Lower lobe of right lung (tissue), 2 donors: Measurements from ENCODE around the gene MRPL14. TPM values are rescaled to one million over a fixed set of nuclear protein-coding genes. Genes with fewer than 3 reads are reported as not detected.

Experiments
- ATAC-seq, 2 donors: fragments of 200-7000 bp; cut with Tn5 transposase; one replicate each; pipeline ENCODE4 v1.9.1; 2020 to 2022; ENCODE audit warnings: mild to moderate bottlenecking in 2 of 2, moderate library complexity in 2 of 2
- DNase-seq: peaks from one replicate; pipeline ENCODE4 v3.0.0-alpha.2; 2020
- H3K27ac ChIP-seq: fragments of 200-600 bp; one replicate; pipeline ENCODE4 v1.8.0; 2022
- H3K27me3 ChIP-seq: fragments of 200-600 bp; one replicate; pipeline ENCODE4 v1.8.0; 2022; ENCODE audit warnings: low read depth
- H3K36me3 ChIP-seq: fragments of 200-600 bp; one replicate; pipeline ENCODE4 v1.8.0; 2022; ENCODE audit warnings: mild to moderate bottlenecking
- H3K4me1 ChIP-seq: fragments of 200-600 bp; one replicate; pipeline ENCODE4 v1.8.0; 2022
- H3K4me3 ChIP-seq: fragments of 200-600 bp; one replicate; pipeline ENCODE4 v1.8.0; 2022; ENCODE audit warnings: mild to moderate bottlenecking
- H3K9me3 ChIP-seq: fragments of 200-600 bp; one replicate; pipeline ENCODE4 v1.8.0; 2022
- intact Hi-C: fragments of 100-400 bp; cut with DNase I; formaldehyde crosslinking; loops from one replicate; pipeline ENCODE4 v1.11.0; 2022
- total RNA-seq: library from RNA; stranded (reverse); fragmentation: NEBNext Ultra II Directional; extraction: Animal tissue kit (Norgen Biotek cat#: 25700); gene quantifications from one replicate; pipeline ENCODE4 v1.2.1, GENCODE V29; 2021
- TF ChIP-seq, protein P1 (sequence below): fragments of 200-600 bp; IDR thresholded peaks from one replicate; pipeline ENCODE4 v1.8.0; 2022; ENCODE audit warnings: antibody characterized with exemption, mild to moderate bottlenecking
- donor health status: DM: no; HTN: yes; CAD: no; lungs with severe emphysema.

The MRPL14 gene
- total RNA-seq, 1 donor from 2014 or later, result 83.9 TPM

DNA sequence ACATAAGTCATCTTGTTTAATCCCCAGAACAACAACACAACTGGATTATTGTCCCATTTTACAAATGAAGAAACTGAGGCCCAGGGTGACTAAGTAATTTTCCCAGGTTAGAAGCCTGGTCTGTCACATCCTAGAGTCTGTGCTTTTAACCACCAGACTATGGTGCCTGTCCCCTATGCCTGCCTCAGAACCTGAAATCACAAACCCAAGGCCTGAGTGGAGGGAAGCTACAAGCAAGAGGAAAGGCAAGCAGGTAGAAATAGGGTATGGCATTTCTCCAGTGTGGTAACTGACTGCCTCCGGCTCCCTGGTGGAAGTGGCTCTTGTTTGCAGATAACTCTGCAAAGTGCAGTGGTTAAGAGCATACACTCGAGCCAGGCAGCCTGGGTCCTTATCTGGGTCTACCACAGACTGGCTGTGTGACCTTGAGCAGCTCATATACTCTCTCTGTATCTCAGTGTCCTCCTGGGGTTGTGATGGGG, 2.6 kb upstream of the MRPL14 start:
- no peaks in the 10 kb centered on the region for H3K27me3 ChIP-seq
- H3K4me1 ChIP-seq, result peaks cover 52% of the 10 kb centered on the region
- H3K36me3 ChIP-seq, result peaks cover 10% of the 10 kb centered on the region
- H3K4me3 ChIP-seq, result no peak overlapping the region
- H3K9me3 ChIP-seq, result no peaks in the 10 kb centered on the region
- intact Hi-C loops, result no loop called here
- TF ChIP-seq, protein P1, sequence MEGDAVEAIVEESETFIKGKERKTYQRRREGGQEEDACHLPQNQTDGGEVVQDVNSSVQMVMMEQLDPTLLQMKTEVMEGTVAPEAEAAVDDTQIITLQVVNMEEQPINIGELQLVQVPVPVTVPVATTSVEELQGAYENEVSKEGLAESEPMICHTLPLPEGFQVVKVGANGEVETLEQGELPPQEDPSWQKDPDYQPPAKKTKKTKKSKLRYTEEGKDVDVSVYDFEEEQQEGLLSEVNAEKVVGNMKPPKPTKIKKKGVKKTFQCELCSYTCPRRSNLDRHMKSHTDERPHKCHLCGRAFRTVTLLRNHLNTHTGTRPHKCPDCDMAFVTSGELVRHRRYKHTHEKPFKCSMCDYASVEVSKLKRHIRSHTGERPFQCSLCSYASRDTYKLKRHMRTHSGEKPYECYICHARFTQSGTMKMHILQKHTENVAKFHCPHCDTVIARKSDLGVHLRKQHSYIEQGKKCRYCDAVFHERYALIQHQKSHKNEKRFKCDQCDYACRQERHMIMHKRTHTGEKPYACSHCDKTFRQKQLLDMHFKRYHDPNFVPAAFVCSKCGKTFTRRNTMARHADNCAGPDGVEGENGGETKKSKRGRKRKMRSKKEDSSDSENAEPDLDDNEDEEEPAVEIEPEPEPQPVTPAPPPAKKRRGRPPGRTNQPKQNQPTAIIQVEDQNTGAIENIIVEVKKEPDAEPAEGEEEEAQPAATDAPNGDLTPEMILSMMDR, result no peak
- ATAC-seq (no peak), DNase-seq (no peak)
- H3K27ac ChIP-seq, result no peak overlapping the region

DNA sequence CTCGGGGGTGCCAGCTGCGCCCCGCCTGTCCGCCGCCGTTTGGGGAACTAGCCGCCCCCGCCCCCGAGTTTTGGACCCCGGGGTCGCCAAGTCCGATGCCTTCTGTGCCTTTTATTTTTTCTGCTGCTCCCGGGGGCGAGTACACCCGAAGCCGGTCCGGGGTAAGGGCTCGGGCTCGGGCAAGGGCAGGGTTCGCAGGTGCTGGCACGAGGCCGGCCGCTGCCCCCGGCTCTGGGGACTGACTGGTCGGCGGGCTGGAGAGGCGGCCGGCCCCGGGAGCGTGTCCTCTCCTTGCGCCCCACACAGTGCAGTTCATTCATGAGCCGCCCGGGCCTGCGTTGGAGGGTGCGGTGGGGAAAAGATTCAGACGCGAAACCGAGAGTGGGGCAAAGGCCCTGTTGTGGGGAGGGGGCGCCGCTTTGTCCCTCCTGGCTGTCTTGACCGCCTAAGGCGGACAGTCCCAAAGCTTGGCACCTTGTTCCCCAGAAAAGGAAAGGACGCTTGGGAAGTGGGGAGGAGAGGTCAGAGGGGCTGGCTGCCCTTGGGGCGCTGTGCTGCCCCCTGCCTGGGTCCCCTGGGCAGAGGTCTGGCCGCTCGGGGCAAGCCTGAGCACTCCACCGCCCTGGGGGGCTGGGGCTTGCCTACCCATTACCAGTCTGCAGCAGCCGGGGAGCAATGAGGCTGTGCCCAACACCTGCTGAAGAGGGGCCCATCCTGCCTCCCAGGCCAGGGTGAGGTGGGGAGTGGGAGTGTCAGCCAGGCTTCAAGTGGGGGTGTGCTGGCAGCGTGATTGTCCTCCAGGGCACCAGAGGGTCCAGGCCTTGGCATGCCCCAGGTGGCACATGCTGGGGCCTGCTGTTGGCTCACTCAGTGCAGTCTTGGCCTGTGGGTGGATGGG, 1.0 kb upstream of the MRPL14 start:
- peaks cover 49% of the 10 kb centered on the region for H3K4me1 ChIP-seq

DNA sequence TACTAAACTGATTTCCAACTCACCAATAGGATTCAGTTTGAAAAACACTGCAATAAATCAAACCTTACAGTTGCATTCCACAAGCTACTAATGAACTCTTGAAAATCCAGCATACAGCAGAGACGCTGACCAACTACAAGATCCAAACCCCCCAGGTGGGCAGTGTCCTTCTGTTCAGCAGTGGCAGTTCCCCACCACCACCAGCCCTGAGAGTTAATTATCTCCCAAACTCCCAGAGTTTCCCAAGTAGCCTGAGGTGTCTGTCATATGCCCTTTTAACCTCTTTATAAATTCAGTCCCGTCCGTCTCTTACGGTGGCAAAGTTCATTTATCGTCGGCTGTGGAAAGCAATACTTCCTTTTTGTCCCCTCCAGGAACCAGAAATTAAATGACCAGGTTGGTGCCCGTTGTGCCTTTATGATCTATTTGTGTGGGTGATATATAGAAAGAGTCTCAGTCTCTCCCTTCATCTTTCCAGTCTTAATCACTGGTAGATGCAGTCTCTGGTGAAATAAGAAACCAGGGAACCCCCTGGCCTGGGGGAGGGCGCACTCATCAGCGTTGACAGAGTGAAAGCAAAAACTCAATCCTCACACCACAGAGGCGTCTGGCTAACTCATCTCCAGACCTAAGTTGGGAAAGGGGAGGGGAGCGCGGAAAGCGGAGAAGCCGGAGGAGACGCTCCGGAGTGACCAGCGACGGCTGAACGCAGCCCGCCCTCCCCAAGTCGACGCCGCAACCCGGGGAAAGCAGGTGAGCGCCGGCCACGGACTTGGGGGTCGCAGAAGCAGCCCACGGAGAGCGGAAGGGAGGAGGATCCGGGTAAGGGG, 717 bp downstream of the MRPL14 start:
- intact Hi-C loops, result no loop called here
- H3K4me1 ChIP-seq, result peaks cover 51% of the 10 kb centered on the region
- peak overlapping the region; percentile 91 for H3K27ac ChIP-seq
- peaks cover 3% of the 10 kb centered on the region for H3K36me3 ChIP-seq
- peak overlapping the region; percentile 93 for H3K4me3 ChIP-seq
- TF ChIP-seq, protein P1, result no peak
- peak; percentile 67 for DNase-seq
- H3K27me3 ChIP-seq, result no peaks in the 10 kb centered on the region
- H3K9me3 ChIP-seq, result no peaks in the 10 kb centered on the region
- peak; percentile 55 to 64 for ATAC-seq

More for the DNA sequence above, 1.0 kb upstream of the MRPL14 start:
- Histone ChIP-seq H3K27ac (peak overlapping the region; percentile 91), H3K9me3 (no peaks in the 10 kb centered on the region), H3K36me3 (peaks cover 3% of the 10 kb centered on the region), H3K4me3 (peak overlapping the region; percentile 93), H3K27me3 (no peaks in the 10 kb centered on the region)
- intact Hi-C loops, result no loop called here
- ATAC-seq (peak; percentile 57 to 61), DNase-seq (peak; percentile 67)
- TF ChIP-seq, protein P1, result no peak

DNA sequence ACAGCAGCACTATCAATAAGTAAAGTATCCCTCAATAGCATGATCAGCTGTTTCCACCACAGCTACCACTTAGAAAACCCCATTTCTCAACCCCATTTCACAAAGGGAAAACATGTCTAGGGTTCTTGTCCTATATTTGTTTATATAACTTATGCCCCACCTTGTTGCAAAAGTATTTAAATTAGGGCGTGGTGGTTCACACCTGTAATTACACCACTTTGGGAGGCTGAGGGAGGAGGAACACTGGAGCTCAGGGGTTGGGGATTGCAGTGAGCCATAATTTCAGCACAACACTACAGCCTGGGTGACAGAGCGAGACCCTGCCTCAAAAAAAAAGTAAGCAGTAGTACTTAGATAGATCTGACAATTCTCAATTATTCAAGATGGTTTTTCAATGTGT, 3.7 kb downstream of the MRPL14 start:
- intact Hi-C loops, result no loop called here
- no peaks in the 10 kb centered on the region for H3K9me3 ChIP-seq
- TF ChIP-seq, protein P1, result no peak
- peak overlapping the region; percentile 91 for H3K27ac ChIP-seq
- H3K27me3 ChIP-seq, result no peaks in the 10 kb centered on the region
- ATAC-seq (no peak), DNase-seq (no peak)
- H3K4me3 ChIP-seq, result peak overlapping the region; percentile 6
- H3K36me3 ChIP-seq, result no peaks in the 10 kb centered on the region
- H3K4me1 ChIP-seq, result peaks cover 75% of the 10 kb centered on the region

DNA sequence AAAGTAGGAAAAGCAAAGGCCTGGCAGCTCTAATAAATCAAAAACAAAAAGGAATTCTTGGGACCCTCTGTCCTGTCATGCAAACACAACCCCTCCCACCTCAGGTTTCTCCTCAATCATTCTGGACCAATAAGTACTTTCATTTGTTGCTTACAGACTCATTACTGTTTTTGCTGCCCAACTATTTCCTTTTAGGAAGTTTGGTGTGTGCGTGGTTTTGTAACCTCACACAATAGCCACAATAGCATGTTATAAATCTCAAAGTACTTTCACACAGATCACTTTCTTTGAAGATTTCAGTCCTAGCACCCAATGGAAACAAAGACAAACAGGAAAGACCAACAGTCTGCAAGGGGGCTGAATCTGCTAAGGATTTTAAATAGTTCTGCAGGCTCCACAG, 4.5 kb downstream of the MRPL14 start:
- H3K4me3 ChIP-seq, result peak overlapping the region; percentile 2
- TF ChIP-seq, protein P1, result no peak
- H3K36me3 ChIP-seq, result no peaks in the 10 kb centered on the region
- no peaks in the 10 kb centered on the region for H3K27me3 ChIP-seq
- H3K9me3 ChIP-seq, result no peaks in the 10 kb centered on the region
- DNase-seq (no peak), ATAC-seq (no peak)
- intact Hi-C loops, result no loop called here
- peak overlapping the region; percentile 91 for H3K27ac ChIP-seq
- peaks cover 78% of the 10 kb centered on the region for H3K4me1 ChIP-seq
